GM18858 (cell line): ENCODE measurements around the gene PDE8B.

Experiments used
- ATAC-seq: cut with Tn5 transposase; IDR thresholded peaks from one replicate; pipeline ENCODE4 v1.9.1; 2021; ENCODE audit not compliant: unreplicated experiment

The PDE8B gene

DNA sequence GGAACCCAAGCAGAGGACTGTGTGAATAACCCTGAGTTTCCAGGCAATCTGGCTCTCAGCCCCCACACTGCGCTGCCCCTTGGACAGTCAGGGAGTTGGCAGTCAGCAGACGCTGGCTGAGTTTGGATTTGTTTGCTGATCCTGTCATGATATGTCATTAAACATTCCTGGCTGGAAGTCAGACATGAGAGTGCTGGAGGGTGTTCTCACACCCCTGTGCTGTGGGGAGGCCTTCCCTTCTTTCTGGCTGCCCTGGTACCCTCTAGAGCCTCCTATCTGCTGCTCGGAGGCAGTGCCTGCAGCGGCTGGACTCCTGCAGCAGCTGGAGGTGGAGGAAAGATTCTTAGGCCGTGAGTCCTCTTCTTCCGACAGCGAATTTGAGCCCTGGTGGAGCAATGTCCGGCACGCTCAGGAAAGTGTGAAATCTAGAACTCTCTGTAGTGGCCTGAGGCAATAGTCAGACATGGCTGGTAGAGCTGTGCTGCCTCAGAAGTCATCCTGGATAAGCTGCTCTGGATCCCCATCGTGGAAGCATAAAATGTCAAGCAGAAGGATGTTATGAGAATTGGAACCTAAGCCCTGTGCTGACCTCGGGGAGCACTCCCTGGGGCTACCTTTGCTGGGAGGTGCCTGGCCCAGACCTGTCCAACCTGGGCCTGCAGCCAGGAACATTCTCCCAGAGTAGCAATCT is 72.0 kb downstream of the PDE8B start:
- no peak for ATAC-seq

DNA sequence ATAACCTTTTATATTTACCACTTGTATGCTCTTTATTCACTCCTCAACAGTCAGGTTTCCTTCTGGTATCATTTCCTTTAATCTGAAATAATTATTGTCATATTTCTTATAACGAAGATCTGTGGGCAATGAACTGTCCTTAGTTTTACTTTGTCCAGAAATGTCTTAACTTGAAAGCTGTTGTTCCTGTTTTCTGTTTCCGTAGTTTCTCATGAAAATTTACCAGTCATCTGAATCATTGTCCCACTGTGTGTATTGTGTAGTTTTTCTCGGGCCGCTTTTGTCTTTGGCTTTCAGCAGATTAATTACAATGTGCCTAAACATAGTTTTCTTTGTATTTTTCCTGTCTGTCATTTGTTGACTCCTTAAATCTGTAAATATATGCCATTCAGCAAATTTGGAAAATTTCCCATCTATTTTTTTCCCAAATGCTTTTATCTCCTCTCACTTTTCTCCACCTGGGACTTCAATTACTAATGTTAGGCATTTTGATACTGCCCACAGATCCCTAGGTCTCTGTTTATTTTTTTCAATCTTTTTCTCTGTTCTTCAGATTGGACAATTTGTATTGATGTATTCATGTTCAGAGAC is 74.9 kb downstream of the PDE8B start:
- ATAC-seq: no peak

GRCh38 chr5:77292026-77292757 is 81.7 kb downstream of the PDE8B start:
- no peak for ATAC-seq

- no peak for ATAC-seq
Observed at GRCh38 chr5:77294185-77294584, 83.7 kb downstream of the PDE8B start.

GRCh38 chr5:77295863-77296378 is 85.4 kb downstream of the PDE8B start:
- ATAC-seq: no peak

GRCh38 chr5:77298146-77298545 is 87.7 kb downstream of the PDE8B start:
- ATAC-seq: no peak

GRCh38 chr5:77300451-77300850 is 90.0 kb downstream of the PDE8B start:
- ATAC-seq: no peak

DNA sequence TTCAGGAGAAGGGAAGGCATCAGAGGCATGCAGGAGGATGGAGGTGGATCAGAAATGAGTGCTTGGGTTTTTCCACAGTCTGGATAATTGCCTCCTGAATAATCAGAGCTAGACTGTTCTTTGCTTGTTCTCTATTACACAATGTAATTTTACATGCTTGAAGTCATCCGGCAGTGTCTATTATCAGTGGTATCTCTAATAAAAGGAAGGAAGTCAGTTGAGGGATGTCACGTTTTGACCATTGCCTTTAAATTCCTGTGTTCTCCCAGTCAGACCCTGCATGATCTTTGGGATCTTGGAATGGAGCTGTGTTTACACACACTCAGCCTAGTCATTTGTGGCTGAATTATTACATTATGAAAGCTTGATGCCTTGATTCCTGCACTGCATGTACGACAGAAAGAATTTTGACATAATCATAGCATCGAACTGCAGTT is 91.0 kb downstream of the PDE8B start:
- no peak for ATAC-seq

GRCh38 chr5:77302247-77302646 is 91.8 kb downstream of the PDE8B start:
- no peak for ATAC-seq

DNA sequence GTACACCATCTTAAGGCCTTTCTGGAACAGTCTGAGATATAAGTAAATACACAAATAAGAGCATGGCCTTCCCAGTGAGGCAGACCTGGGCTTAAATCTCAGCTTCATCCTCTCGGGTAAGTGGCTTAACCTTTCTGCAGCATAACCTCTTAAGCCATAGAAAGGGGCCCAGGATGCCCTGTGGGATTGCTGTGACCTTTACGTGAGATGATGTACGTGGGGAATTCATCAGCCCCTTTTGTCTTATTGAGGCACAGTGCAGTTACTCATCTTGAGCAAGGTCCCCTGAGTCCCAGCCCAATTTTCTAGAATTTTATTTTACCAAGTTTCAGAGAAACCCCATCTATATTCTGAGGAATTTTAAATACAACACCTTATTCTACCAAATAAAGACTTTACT is 92.2 kb downstream of the PDE8B start:
- ATAC-seq: no peak

DNA sequence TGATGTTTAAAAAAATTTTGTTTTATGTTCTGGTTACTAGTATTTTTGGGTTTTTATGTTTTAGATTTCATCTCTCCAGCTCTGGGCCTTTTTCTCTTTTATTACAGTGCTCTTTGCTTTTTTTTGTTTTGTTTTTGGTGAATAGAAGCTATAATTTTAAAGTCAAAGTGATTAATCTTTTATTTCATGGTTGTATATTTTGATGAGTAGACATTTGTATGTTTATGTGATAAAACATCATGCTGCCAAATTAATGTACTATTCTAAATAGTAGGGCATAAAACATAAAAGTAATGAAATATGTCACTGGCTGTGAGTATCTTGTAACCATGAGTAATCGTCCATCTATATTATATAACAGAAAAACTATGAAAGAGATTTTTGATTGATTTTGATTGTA is 93.9 kb downstream of the PDE8B start:
- no peak for ATAC-seq

- no peak for ATAC-seq
Observed at GRCh38 chr5:77305222-77305846, 94.9 kb downstream of the PDE8B start.

GRCh38 chr5:77305956-77306355 is 95.5 kb downstream of the PDE8B start:
- ATAC-seq: no peak

GRCh38 chr5:77306531-77306930 is 96.1 kb downstream of the PDE8B start:
- ATAC-seq: no peak

- no peak for ATAC-seq
Observed at GRCh38 chr5:77308154-77308960, 97.9 kb downstream of the PDE8B start.

DNA sequence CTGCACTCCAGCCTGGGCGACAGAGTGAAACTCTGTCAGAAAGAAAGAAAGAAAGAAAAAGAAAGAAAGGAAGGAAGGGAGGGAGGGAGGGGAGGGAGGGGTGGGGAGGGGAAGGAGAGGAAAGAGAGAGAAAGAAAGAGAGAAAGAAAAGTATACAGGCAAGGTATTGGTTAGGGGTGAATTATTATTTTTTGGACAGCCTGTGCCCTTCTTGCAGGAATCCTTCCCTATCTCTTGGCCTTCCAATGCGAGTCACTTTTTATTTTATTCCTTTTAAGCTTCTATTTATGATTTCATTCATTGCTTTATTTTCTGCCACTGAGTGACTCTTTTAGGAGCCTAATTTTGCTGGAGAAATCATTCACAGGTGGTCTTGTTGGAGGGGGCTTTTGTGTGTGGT is 98.7 kb downstream of the PDE8B start:
- no peak for ATAC-seq

GRCh38 chr5:77310494-77311213 is 100.2 kb downstream of the PDE8B start:
- no peak for ATAC-seq

GRCh38 chr5:77311214-77311571 is 100.7 kb downstream of the PDE8B start:
- no peak for ATAC-seq

DNA sequence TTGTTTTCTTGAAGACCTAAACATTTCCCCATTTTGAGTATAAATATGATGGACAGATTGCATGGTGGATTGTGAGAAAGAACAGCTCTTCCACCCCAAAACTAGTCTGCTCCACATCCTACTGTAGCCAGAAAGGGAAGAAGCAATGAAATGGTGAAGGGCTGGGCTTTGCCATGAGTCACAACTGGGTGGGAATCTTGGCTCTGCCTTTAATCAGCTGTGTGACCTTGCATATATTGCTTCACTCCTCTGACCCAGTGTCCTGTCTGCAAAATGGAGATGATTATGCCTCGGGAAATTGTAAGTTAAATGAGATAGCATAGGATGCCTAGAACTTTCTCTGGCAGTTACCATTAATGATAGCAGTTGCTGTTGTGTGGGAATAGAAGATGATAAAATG is 101.9 kb downstream of the PDE8B start:
- no peak for ATAC-seq
